ENCODE data around the gene HDGF. TPM values are rescaled to one million over a fixed set of nuclear protein-coding genes. Genes with fewer than 3 reads are reported as not detected.

HDGF gene
- total and polyA plus RNA-seq, 2 experiments from 2014 or later = 176 to 480 TPM

- Histone ChIP-seq H3K9me3 (ENCODE audit: low read depth) (no peaks in the 10 kb centered on the region), H3K4me3 (peak within 1 kb of the TSS; percentile 83), H3K27ac (peak within 1 kb of the TSS; percentile 97)
Observed at GRCh38 chr1:156728599-156729462, 22.6 kb downstream of the HDGF start, which contains the start of gene ISG20L2. TSS of gene ISG20L2 (minus strand) at chr1:156728766. CDS start at chr1:156727652, 1,114 bp downstream.

GRCh38 chr1:156727926-156728598, 23.4 kb downstream of the HDGF start, which contains the start of gene METTL25B:
TSS of gene METTL25B (plus strand) at chr1:156728469. CDS start at chr1:156729105, 636 bp downstream.
- Histone ChIP-seq H3K9me3 (ENCODE audit: low read depth) (no peaks in the 10 kb centered on the region), H3K36me3 (peaks cover 9% of the 10 kb centered on the region), H3K27me3 (no peaks in the 10 kb centered on the region), H3K4me1 (ENCODE audit: low read depth) (peaks cover 20% of the 10 kb centered on the region), H3K27ac (peak within 1 kb of the TSS; percentile 97), H3K4me3 (peak within 1 kb of the TSS; percentile 83)
- DNase-seq (ENCODE audit: low read depth in 1 of 2, low spot score in 1 of 2) = peak; percentile 85 to 87
- TF ChIP-seq CTCF (IDR thresholded peaks at IDR 0.05; ENCODE audit: low read depth, low read length) = no peak

More at GRCh38 chr1:156728599-156729462, 22.6 kb downstream of the HDGF start, which contains the start of gene ISG20L2:
- no peaks in the 10 kb centered on the region for H3K27me3 ChIP-seq
- peaks cover 4% of the 10 kb centered on the region for H3K36me3 ChIP-seq
- DNase-seq (ENCODE audit: low read depth in 1 of 2, low spot score in 1 of 2) = peak; percentile 97 to 99
- no peak for TF ChIP-seq CTCF (IDR thresholded peaks at IDR 0.05; ENCODE audit: low read depth, low read length)
- H3K4me1 ChIP-seq (ENCODE audit: low read depth) = peaks cover 20% of the 10 kb centered on the region

GRCh38 chr1:156727492-156727891, 24.0 kb downstream of the HDGF start:
- TF ChIP-seq CTCF (IDR thresholded peaks at IDR 0.05; ENCODE audit: low read depth, low read length) = no peak
- DNase-seq (ENCODE audit: low read depth in 1 of 2, low spot score in 1 of 2) = no peak
- Histone ChIP-seq H3K27me3 (no peaks in the 10 kb centered on the region), H3K9me3 (ENCODE audit: low read depth) (no peaks in the 10 kb centered on the region), H3K36me3 (peaks cover 14% of the 10 kb centered on the region), H3K4me3 (peak overlapping the region; percentile 83), H3K4me1 (ENCODE audit: low read depth) (peaks cover 20% of the 10 kb centered on the region), H3K27ac (no peak overlapping the region)

GRCh38 chr1:156726549-156727226, 24.8 kb downstream of the HDGF start:
- peak; percentile 64 for TF ChIP-seq CTCF (IDR thresholded peaks at IDR 0.05; ENCODE audit: low read depth, low read length)
- Histone ChIP-seq H3K9me3 (ENCODE audit: low read depth) (no peaks in the 10 kb centered on the region), H3K36me3 (peaks cover 14% of the 10 kb centered on the region), H3K27me3 (no peaks in the 10 kb centered on the region), H3K4me3 (peak overlapping the region; percentile 5), H3K27ac (no peak overlapping the region), H3K4me1 (ENCODE audit: low read depth) (peaks cover 20% of the 10 kb centered on the region)
- peak; percentile 65 to 76 for DNase-seq (ENCODE audit: low read depth in 1 of 2, low spot score in 1 of 2)

- H3K27me3 ChIP-seq = no peaks in the 10 kb centered on the region
- peak; percentile 93 for TF ChIP-seq CTCF (IDR thresholded peaks at IDR 0.05; ENCODE audit: low read depth, low read length)
- peaks cover 14% of the 10 kb centered on the region for H3K36me3 ChIP-seq
- H3K9me3 ChIP-seq (ENCODE audit: low read depth) = no peaks in the 10 kb centered on the region
- H3K27ac ChIP-seq = no peak overlapping the region
- peak; percentile 94 for DNase-seq (ENCODE audit: low read depth in 1 of 2, low spot score in 1 of 2)
- H3K4me1 ChIP-seq (ENCODE audit: low read depth) = peaks cover 28% of the 10 kb centered on the region
- H3K4me3 ChIP-seq = peak overlapping the region; percentile 5
Observed at GRCh38 chr1:156725683-156726280, 25.7 kb downstream of the HDGF start.
